ENCODE measurements around the gene CLSTN2.

DNA sequence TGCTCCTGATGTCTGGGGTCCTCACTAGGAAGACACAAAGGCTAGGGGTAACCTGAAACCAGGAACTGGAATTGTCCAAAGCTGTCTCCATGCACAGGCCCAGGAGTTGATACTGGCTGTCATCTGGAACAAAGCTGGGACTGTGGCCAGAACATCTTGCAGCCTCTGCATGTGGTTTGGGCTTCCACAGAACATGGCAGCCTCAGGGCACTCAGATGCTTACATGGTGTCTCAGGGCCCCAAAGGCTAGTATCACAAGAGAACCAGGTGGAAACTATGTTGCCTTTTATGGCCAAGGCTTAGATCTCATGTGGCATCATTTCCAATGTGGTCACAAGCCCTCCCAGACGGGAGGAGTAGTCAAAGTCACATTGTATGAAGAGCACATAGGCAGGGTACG lies 407.7 kb downstream of the CLSTN2 start:
- TF ChIP-seq POLR2A (IDR thresholded peaks at IDR 0.05; ENCODE audit: low read depth, low read length) (no peak), TAF1 (IDR thresholded peaks at IDR 0.05; ENCODE audit: low read depth, low read length) (no peak), POLR2AphosphoS5 (IDR thresholded peaks at IDR 0.05; ENCODE audit: low read depth, low read length) (no peak)
